ENCODE data around the gene ICE1.

GRCh38 chr5:5374009-5374715 lies 48.3 kb upstream of the ICE1 start:
- TF ChIP-seq PKNOX1 (IDR thresholded peaks at IDR 0.05): no peak
- no peak for TF ChIP-seq LEF1 (IDR thresholded peaks at IDR 0.05; ENCODE audit: borderline replicate concordance)
- no peak for TF ChIP-seq ZNF384 (IDR thresholded peaks at IDR 0.05)
- TF ChIP-seq SP1 (IDR thresholded peaks at IDR 0.05): no peak
- no peak for TF ChIP-seq TARDBP (IDR thresholded peaks at IDR 0.05)
- no peak for TF ChIP-seq ELF4 (IDR thresholded peaks at IDR 0.05)
- no peak for TF ChIP-seq FOXM1 (IDR thresholded peaks at IDR 0.05; ENCODE audit: borderline replicate concordance)
- TF ChIP-seq HDGF (IDR thresholded peaks at IDR 0.05; ENCODE audit: borderline replicate concordance): no peak
- no peak for TF ChIP-seq NFRKB (IDR thresholded peaks at IDR 0.05)
- TF ChIP-seq SUZ12 (IDR thresholded peaks at IDR 0.05): no peak
- no peak for TF ChIP-seq FOXK2 (IDR thresholded peaks at IDR 0.05)
- no peak for TF ChIP-seq FOXA1 (IDR thresholded peaks at IDR 0.05)
- TF ChIP-seq BHLHE40 (IDR thresholded peaks at IDR 0.05; ENCODE audit: borderline replicate concordance): no peak

All from HEK293T (cell line).